Fibroblast of pulmonary artery (primary cell): ENCODE data around the gene HS1BP3.

Experiments
- DNase-seq: peaks from one replicate; pipeline ENCODE4 v3.0.0-alpha.2; 2010; ENCODE audit warnings: low read depth
- H3K4me3 ChIP-seq: replicated peaks from 2 replicates; pipeline ENCODE4 v1.5.1; 2011; ENCODE audit warnings: low read depth, mild to moderate bottlenecking, control low read depth, low read length, moderate library complexity
- CTCF ChIP-seq: IDR thresholded peaks from 2 replicates; pipeline ENCODE4 v1.5.1; 2011; ENCODE audit warnings: mild to moderate bottlenecking, control low read depth, low read length, inconsistent platforms; ENCODE audit errors: missing control alignments

HS1BP3 gene

DNA sequence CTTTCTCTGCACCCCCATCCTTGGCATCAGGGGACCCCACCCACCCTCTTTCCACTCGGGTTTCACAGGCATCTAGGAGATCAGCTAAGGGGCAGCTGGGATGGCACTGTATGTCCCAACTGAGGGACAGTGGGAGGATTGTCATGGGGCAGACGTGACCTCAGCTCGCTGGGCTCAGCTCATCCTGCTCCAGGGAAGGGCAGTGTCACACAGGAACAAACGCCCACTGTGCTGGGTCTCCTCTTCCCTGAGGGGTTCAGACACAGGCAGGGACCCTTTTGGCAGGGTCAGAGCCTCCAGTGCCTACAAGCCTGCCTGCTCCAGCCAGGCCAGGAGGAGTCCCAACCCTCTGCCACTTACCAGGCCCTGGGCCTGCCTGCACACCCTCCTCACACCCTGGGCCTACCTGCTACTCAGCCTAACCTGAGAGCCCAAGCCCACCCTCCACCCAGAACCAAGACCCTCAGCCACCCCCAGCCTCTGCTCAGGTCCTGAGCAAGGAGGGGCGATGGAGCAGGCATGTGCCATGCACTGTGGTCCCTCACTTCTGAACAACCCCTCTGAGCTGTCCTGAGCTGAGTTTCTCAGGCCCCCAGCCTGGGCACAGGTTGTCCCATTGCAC, 68.2 kb downstream of the HS1BP3 start:
- DNase-seq: no peak
- H3K4me3 ChIP-seq: no peak overlapping the region
- no peak for TF ChIP-seq CTCF

- DNase-seq: no peak
- TF ChIP-seq CTCF: no peak
- no peak overlapping the region for H3K4me3 ChIP-seq
These were observed 70.0 kb downstream of the HS1BP3 start for GRCh38 chr2:20580690-20581437.

GRCh38 chr2:20579866-20580265, 71.0 kb downstream of the HS1BP3 start:
- H3K4me3 ChIP-seq: no peak overlapping the region
- DNase-seq: no peak
- TF ChIP-seq CTCF: no peak

DNA sequence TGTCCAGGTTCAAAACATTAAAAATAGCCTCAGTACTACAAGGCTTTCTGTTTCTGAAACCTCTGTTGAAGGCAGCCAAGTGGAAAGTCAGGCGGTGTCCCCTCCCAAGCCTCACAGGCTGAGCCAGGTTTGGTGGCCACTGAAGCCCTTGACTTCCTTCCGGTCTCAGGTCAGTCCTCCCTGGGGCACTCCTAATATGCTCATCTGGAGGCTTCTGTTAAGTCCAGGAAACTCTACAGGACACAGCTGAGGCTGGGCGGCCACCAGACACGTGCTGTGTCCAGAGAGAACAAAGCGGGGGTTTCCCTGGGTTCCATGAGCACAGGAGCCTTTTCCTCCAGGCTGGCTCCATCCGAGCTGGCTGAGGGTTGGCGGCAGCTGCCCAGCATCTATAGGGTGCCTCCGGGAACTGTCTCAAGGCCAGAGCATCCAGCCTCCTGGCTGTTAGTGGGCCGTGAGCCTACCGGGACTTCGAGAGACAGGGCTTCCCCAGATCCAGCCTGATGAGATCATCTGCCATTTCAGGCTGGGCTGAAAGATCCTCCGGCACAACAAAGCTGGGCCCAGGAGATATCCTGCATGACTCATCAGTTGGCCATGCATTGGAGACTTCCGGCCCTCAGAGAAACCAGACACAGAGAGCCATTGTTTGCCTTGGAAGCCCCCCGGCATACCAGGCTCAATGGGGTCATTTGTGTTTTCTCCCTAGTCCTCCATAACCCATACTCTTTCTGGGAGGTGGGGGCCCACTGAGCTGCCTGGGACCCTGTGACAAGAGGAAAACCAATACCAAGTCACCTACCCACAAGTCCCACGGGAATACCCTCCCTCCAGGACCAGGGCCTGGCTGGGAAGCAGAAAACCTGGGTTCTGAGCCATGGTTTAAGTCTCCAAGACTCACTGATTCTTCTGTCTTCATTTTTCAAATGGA, 71.7 kb downstream of the HS1BP3 start:
- DNase-seq: peak; percentile 99
- no peak overlapping the region for H3K4me3 ChIP-seq
- no peak for TF ChIP-seq CTCF

DNA sequence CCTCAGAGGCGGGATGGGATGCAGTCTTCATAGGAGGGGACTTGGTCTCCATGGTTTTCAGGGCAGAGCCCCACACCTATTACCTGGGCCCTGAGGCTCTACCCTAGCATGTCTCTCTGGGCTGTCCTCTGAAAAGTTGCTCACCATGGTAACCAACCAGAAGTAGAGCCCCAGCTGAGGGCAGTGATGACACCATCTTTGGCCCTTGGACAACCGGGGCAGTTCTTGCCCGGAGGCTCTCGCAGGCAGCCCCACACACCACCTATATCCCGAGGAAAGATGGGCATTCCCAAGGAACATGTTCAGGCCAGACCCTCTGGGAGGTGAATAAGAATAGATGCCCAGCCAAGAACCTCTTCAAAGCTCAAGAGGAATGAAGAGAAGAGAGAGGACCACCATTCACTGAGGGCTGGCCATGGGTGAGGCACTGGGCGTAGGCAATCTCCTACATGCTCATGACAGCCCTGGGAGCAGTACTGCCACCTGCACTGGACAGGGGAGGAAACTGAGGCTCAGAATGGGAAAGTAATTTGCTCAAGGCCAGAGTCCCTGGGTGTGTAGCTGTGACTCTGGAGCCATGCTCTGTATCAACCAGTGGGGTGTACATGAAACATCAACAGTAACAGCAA, 72.5 kb downstream of the HS1BP3 start:
- no peak overlapping the region for H3K4me3 ChIP-seq
- no peak for DNase-seq
- TF ChIP-seq CTCF: no peak

GRCh38 chr2:20577495-20578235, 73.2 kb downstream of the HS1BP3 start:
- no peak for DNase-seq
- no peak for TF ChIP-seq CTCF
- H3K4me3 ChIP-seq: no peak overlapping the region
